Muscle of back (tissue), 11 donors: ENCODE data around the gene ERBB4. TPM values are rescaled to one million over a fixed set of nuclear protein-coding genes. Genes with fewer than 3 reads are reported as not detected.
"Not testable (repeated sequence)": the region's sequence is repeated elsewhere in the genome, so short reads cannot be mapped to it uniquely, and the experiment has no call there.

Experiments
- DNase-seq, 3 donors: peaks; one replicate each; pipeline versions ENCODE4 v3.0.0 to v3.0.0-alpha.2; 2013
- polyA plus RNA-seq, 10 donors: library from polyadenylated mRNA; unstranded; fragments of 120-200 nt; gene quantifications; one replicate each; pipeline ENCODE4 v1.2.1, GENCODE V29; 2013; ENCODE audit not compliant: insufficient read length in 10 of 10

Gene ERBB4
- polyA plus RNA-seq, 10 donors: 4.4 to 12.2 (median 8.8) TPM

GRCh38 chr2:212299333-212299732 is 239.3 kb downstream of the ERBB4 start:
- DNase-seq: no peak

GRCh38 chr2:212295571-212295970 is 243.0 kb downstream of the ERBB4 start:
- no peak for DNase-seq

- DNase-seq: no peak
Observed at GRCh38 chr2:212294816-212295215, 243.8 kb downstream of the ERBB4 start.

GRCh38 chr2:212289301-212289700 is 249.3 kb downstream of the ERBB4 start:
- no peak for DNase-seq

- no peak for DNase-seq
Observed at GRCh38 chr2:212288308-212288707, 250.3 kb downstream of the ERBB4 start.

GRCh38 chr2:212284166-212284565 is 254.4 kb downstream of the ERBB4 start:
- no peak for DNase-seq

GRCh38 chr2:212282671-212283261 is 255.8 kb downstream of the ERBB4 start:
- no peak for DNase-seq

GRCh38 chr2:212276813-212277212 is 261.8 kb downstream of the ERBB4 start:
- no peak for DNase-seq

- no peak for DNase-seq
Observed at GRCh38 chr2:212274215-212274614, 264.4 kb downstream of the ERBB4 start.

- no peak for DNase-seq
Observed at GRCh38 chr2:212271583-212271982, 267.0 kb downstream of the ERBB4 start.

GRCh38 chr2:212269005-212269404 is 269.6 kb downstream of the ERBB4 start:
- no peak for DNase-seq

GRCh38 chr2:212266297-212266696 is 272.3 kb downstream of the ERBB4 start:
- DNase-seq: no peak

GRCh38 chr2:212265777-212266176 is 272.8 kb downstream of the ERBB4 start:
- no peak for DNase-seq

- DNase-seq: no peak
Observed at GRCh38 chr2:212264187-212264586, 274.4 kb downstream of the ERBB4 start.

- no peak for DNase-seq
Observed at GRCh38 chr2:212259226-212259625, 279.4 kb downstream of the ERBB4 start.

- no peak for DNase-seq
Observed at GRCh38 chr2:212254339-212254738, 284.3 kb downstream of the ERBB4 start.

- peak in 2 of 3 donors; percentile 4 to 11 for DNase-seq
Observed at GRCh38 chr2:212249451-212249850, 289.2 kb downstream of the ERBB4 start.

GRCh38 chr2:212245880-212246279 is 292.7 kb downstream of the ERBB4 start:
- DNase-seq: no peak

- no peak for DNase-seq
Observed at GRCh38 chr2:212242724-212243123, 295.9 kb downstream of the ERBB4 start.

GRCh38 chr2:212238152-212238551 is 300.4 kb downstream of the ERBB4 start:
- not testable (repeated sequence) for DNase-seq

- no peak for DNase-seq
Observed at GRCh38 chr2:212237350-212238095, 301.1 kb downstream of the ERBB4 start.

GRCh38 chr2:212228743-212229171 is 309.8 kb downstream of the ERBB4 start:
- DNase-seq: peak in 1 of 3 donors; percentile 9

- DNase-seq: peak; percentile 47 to 66 (median 51)
Observed at GRCh38 chr2:212227755-212228154, 310.8 kb downstream of the ERBB4 start.

- no peak for DNase-seq
Observed at GRCh38 chr2:212226114-212226513, 312.5 kb downstream of the ERBB4 start.
